Stomach (tissue), 9 donors: Measurements from ENCODE around the gene GRIA1. TPM values are rescaled to one million over a fixed set of nuclear protein-coding genes. Genes with fewer than 3 reads are reported as not detected.

Experiments used
- DNase-seq, 2 donors: peaks; one replicate each; pipeline versions ENCODE4 v3.0.0 to v3.0.0-alpha.2; 2013 to 2019
- H3K27ac ChIP-seq, 5 donors: fragments of 200-600 bp in 4 of 5; sonication (generic) in 4 of 5; one replicate each; pipeline ENCODE4 v1.5.1; 2013 to 2019; ENCODE audit warnings: mild to moderate bottlenecking in 1 of 5, moderate library complexity in 1 of 5
- H3K27me3 ChIP-seq, 3 donors: fragments of 200-600 bp; sonication (generic); one replicate each; pipeline ENCODE4 v1.5.1; 2017 to 2019; ENCODE audit warnings: mixed run types in 1 of 3
- H3K36me3 ChIP-seq, 4 donors: fragments of 200-600 bp; sonication (generic); 1 replicate in 3 of 4; 2 replicates in 1 of 4; pipeline ENCODE4 v1.5.1; 2016 to 2019
- H3K4me1 ChIP-seq, 4 donors: fragments of 200-600 bp; sonication (generic); one replicate each; pipeline ENCODE4 v1.5.1; 2016 to 2019
- H3K4me3 ChIP-seq, 4 donors: fragments of 200-600 bp; sonication (generic) in 3 of 4; one replicate each; pipeline ENCODE4 v1.5.1; 2016 to 2019; ENCODE audit warnings: mild to moderate bottlenecking in 1 of 4
- H3K9me3 ChIP-seq, 4 donors: fragments of 200-600 bp; sonication (generic); one replicate each; pipeline ENCODE4 v1.5.1; 2016 to 2019
- EP300 ChIP-seq: sonication (generic); formaldehyde crosslinking; IDR thresholded peaks from one replicate; pipeline ENCODE4 v1.6.1; 2017; ENCODE audit warnings: antibody characterized with exemption
- POLR2A ChIP-seq, 4 donors: fragments of 450-650 bp; IDR thresholded peaks; one replicate each; pipeline ENCODE4 v1.6.1; 2016; ENCODE audit warnings: antibody characterized with exemption in 4 of 4, control low read depth in 2 of 4, mild to moderate bottlenecking in 1 of 4, moderate library complexity in 1 of 4
- POLR2AphosphoS5 ChIP-seq, 3 donors: sonication (generic); formaldehyde crosslinking; IDR thresholded peaks; one replicate each; pipeline ENCODE4 v1.6.1; 2016; ENCODE audit warnings: antibody characterized with exemption in 3 of 3
- WGBS, 5 donors: extraction: QIAGEN DNeasy Blood & Tissue Kit in 3 of 5; methylation state at CpG; one replicate each; pipeline versions ENCODE4 v1.1.5 to v1.1.7; 2013 to 2018; 5-methylcytosine and 5-hydroxymethylcytosine counted together
- intact Hi-C: fragments of 100-400 bp; cut with DNase I; formaldehyde crosslinking; loops from one replicate; pipeline ENCODE4 v1.15.1; 2023; ENCODE audit warnings: low total_unique reads
- polyA plus RNA-seq, 3 donors: library from polyadenylated mRNA; stranded (reverse); fragments of 200-250 nt; gene quantifications; one replicate each; pipeline ENCODE4 v1.2.3, GENCODE V29; 2013
- total RNA-seq, 5 donors: library from RNA; depleted of rRNA; stranded (reverse); fragments of >200 nt; gene quantifications; one replicate each; pipeline versions ENCODE4 v1.1.0 to v1.2.3, GENCODE V29; 2014 to 2016
- TF ChIP-seq, protein P1 (sequence below), 7 experiments: fragments of 450-650 bp in 4 of 7; fragments of 200-600 bp in 3 of 7; sonication (generic) in 3 of 7; IDR thresholded peaks; one replicate each; pipeline ENCODE4 v1.5.1; 2016 to 2019; ENCODE audit warnings: antibody characterized with exemption in 7 of 7, control low read depth in 2 of 7, mild to moderate bottlenecking in 1 of 7
- donor health status: healthy with polysubstance abuse.
- donor health status: Bipolar disorder and iron deficiency.
- donor health status: healthy.

Gene GRIA1
- total and polyA plus RNA-seq, 8 donors = 0.03 to 2.6 (median 0.29) TPM; not detected in 3

DNA sequence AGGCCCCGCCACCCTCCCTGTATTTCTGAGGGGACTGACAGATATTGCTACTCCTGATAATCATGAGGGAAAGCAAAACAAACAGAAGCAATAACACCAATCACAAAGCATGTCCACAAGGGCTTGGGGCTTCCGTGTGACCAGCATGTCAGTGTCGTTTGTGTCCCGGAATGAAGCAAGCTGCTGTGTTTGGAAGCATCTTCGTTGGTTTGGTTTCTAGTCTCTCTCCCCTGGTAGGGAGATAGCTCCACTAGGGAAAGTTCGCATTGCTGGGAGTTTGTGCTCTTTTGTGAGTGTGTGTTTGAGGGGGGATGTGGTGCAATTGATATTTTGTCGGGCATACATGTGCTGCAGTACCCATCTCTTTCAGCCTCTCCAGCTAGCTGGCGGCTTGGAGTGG lies 1.4 kb downstream of the GRIA1 start:
- Histone ChIP-seq H3K4me3 (no peak overlapping the region), H3K36me3 (no peaks in the 10 kb centered on the region), H3K9me3 (no peaks in the 10 kb centered on the region), H3K27ac (no peak overlapping the region), H3K4me1 (peaks cover 0 to 9% (median 4%) of the 10 kb centered on the region in 4 donors), H3K27me3 (peaks cover 0 to 45% (median 18%) of the 10 kb centered on the region in 3 donors)
- DNase-seq = no peak
- intact Hi-C loops = no loop called here
- no peak for TF ChIP-seq EP300
- TF ChIP-seq, protein P1, sequence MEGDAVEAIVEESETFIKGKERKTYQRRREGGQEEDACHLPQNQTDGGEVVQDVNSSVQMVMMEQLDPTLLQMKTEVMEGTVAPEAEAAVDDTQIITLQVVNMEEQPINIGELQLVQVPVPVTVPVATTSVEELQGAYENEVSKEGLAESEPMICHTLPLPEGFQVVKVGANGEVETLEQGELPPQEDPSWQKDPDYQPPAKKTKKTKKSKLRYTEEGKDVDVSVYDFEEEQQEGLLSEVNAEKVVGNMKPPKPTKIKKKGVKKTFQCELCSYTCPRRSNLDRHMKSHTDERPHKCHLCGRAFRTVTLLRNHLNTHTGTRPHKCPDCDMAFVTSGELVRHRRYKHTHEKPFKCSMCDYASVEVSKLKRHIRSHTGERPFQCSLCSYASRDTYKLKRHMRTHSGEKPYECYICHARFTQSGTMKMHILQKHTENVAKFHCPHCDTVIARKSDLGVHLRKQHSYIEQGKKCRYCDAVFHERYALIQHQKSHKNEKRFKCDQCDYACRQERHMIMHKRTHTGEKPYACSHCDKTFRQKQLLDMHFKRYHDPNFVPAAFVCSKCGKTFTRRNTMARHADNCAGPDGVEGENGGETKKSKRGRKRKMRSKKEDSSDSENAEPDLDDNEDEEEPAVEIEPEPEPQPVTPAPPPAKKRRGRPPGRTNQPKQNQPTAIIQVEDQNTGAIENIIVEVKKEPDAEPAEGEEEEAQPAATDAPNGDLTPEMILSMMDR (IDR thresholded peaks at IDR 0.05) = no peak
- TF ChIP-seq POLR2AphosphoS5 (IDR thresholded peaks at IDR 0.05) = no peak
- TF ChIP-seq POLR2A (IDR thresholded peaks at IDR 0.05) = no peak
- 44 to 60% (median 52%) methylated on average over 8 of the region's 8 CpGs for WGBS, 5 donors

DNA sequence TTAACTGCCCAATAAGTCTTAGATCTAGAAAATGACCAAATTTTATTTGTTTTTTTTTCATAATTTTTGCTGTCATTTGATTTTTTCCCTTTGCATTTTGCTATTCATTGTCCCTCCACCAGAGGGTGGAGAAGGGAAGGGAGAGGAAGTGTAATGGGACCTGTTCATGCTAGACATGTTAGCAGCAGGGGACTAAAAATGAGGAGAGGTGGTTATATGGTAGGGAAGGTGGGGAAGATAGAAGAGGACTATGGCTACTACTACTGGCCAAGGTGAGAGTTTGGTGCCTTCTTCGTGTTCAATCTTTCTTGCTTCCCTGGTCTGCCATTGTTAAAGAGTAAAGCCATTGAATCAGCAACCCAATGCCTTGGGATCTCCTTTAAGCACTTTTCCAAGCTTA lies 6.4 kb downstream of the GRIA1 start:
- no peaks in the 10 kb centered on the region for H3K9me3 ChIP-seq
- H3K27ac ChIP-seq = no peak overlapping the region
- H3K4me1 ChIP-seq = no peaks in the 10 kb centered on the region
- DNase-seq = peak in 1 of 2 donors; percentile 33
- intact Hi-C loops = no loop called here
- H3K36me3 ChIP-seq = no peaks in the 10 kb centered on the region
- peaks cover 0 to 14% (median 0%) of the 10 kb centered on the region in 3 donors for H3K27me3 ChIP-seq
- H3K4me3 ChIP-seq = no peak overlapping the region
- TF ChIP-seq POLR2AphosphoS5 (IDR thresholded peaks at IDR 0.05) (no peak), EP300 (no peak), POLR2A (IDR thresholded peaks at IDR 0.05) (no peak)
- TF ChIP-seq, protein P1 (IDR thresholded peaks at IDR 0.05) = peak in 4 of 7 experiments; percentile 23 to 40 (median 34)
- WGBS, 5 donors = 41 to 58% (median 46%) methylated on average over 1 of the region's 1 CpG

DNA sequence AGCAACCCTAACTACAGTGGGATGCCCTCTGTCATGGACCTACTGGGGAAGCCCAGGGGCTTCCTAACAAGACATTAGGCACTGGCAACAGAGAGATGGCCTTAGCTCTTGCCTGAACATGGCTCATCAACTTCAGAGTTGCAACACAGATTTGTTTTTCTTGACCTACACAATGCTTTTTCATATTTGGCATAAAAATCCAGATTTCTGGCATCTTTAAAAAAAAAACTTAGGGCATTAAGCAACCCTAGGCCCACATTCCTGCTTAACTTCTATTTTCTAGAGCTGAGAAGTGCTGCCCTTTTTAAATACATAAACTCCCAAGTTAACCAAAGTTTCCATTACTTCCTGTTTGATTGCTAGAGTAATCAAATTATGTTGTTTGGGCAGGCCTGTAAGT lies 8.0 kb downstream of the GRIA1 start:
- Histone ChIP-seq H3K27ac (no peak overlapping the region), H3K27me3 (peaks cover 0 to under 1% (median 0%) of the 10 kb centered on the region in 3 donors), H3K36me3 (no peaks in the 10 kb centered on the region), H3K4me1 (no peaks in the 10 kb centered on the region), H3K4me3 (no peak overlapping the region), H3K9me3 (no peaks in the 10 kb centered on the region)
- intact Hi-C loops = no loop called here
- TF ChIP-seq, protein P1 (IDR thresholded peaks at IDR 0.05) = no peak
- TF ChIP-seq EP300 (no peak), POLR2A (IDR thresholded peaks at IDR 0.05) (no peak), POLR2AphosphoS5 (IDR thresholded peaks at IDR 0.05) (no peak)
- DNase-seq = no peak

DNA sequence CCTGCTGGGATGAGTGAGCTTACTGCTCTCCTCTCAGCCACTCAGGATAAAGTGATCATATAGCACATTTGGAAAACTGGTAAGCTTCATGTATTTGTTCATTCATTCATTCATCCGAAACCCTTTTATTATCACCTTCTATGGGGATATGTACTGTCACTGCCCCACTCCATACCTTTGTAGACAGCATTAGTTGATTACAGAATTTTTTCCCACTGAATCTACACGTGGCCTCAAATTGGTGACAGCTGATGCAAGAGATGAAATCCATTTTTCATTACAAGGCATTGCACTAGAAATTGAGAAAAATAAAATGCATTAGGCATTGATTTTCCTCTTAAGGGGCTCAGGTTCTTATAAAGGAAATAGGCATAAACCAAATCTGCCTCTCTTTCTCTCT lies 9.7 kb downstream of the GRIA1 start:
- WGBS, 5 donors = 61 to 78% (median 71%) methylated on average over 2 of the region's 2 CpGs
- Histone ChIP-seq H3K4me3 (no peak overlapping the region), H3K27ac (no peak overlapping the region), H3K36me3 (no peaks in the 10 kb centered on the region), H3K27me3 (no peaks in the 10 kb centered on the region), H3K4me1 (no peaks in the 10 kb centered on the region), H3K9me3 (no peaks in the 10 kb centered on the region)
- TF ChIP-seq, protein P1 (IDR thresholded peaks at IDR 0.05) = no peak
- no peak for TF ChIP-seq POLR2A (IDR thresholded peaks at IDR 0.05)
- TF ChIP-seq POLR2AphosphoS5 (IDR thresholded peaks at IDR 0.05) = no peak
- TF ChIP-seq EP300 = no peak
- DNase-seq = no peak
- intact Hi-C loops = no loop called here
